GM23248 (cell line): Measurements from ENCODE around the gene SOX5.

ENCODE experiments used
- EZH2 ChIP-seq: fragments of 200-600 bp; sonication (generic); IDR thresholded peaks from 2 replicates; pipeline ENCODE4 v1.6.1; 2018; ENCODE audit warnings: antibody characterized with exemption, mild to moderate bottlenecking; ENCODE audit not compliant: insufficient read depth, poor library complexity, severe bottlenecking
- EZH2phosphoT487 ChIP-seq: fragments of 200-600 bp; sonication (generic); IDR thresholded peaks from 2 replicates; pipeline ENCODE4 v1.6.1; 2018; ENCODE audit warnings: antibody characterized with exemption, moderate library complexity, mild to moderate bottlenecking, low read depth; ENCODE audit not compliant: insufficient read depth

DNA sequence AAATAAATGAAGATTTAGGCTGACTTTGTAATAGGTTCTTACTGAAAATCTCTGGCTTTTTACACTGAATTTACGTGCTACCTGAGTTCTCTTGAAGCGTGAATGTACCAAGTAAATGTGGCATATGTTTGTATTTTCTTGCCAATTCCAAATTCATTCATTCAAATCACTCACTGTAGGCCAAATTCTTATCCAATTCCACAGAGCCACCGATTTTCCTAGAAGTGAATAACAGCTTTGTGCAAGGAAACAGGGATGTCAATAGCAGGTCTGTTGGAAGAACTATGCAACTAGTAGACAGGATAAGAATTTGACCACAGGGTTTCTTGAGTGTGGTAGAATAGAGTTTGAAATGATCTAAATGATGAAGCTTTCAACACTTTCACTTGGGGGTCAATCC lies 86.8 kb downstream of the SOX5 start:
- TF ChIP-seq EZH2 (no peak), EZH2phosphoT487 (no peak)
